Measurements from ENCODE around the gene SEPTIN3. TPM values are rescaled to one million over a fixed set of nuclear protein-coding genes. Genes with fewer than 3 reads are reported as not detected.

SEPTIN3 gene
- total RNA-seq, 2 donors from 2014 or later, result 0.52 TPM; not detected in 1

DNA sequence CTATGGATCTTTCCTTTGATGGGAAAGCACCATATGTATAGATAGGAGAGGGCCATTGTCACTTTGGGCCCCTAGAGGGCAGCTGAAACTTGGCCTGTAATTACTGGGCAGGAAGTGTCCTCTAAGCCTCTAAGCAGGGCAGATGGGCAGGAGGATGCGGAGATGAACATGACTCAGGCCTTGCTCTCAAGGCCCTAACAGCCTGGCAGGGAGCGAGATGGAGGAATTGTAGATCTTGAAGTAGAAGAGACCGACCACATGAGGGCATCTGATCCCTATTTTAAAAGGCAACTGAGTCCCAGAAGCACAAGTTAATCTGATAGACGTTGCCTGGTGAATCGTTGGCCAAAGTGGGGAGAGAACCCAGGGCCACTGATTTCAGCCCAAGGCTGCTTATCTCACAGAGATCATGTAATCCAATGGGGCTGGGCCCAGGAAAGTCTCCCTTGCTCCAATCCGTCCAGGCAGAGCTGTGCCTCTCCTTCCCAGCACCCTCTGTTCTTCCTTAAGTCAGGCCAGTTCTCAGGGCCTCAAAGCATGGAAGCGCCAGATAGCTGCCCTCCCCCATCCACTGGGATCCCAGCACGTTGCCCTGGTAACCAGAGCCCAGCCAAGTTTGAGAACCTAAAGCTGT lies 2.5 kb upstream of the SEPTIN3 start:
- DNase-seq (peak in 3 of 4 donors; percentile 32 to 53 (median 43)), ATAC-seq (peak; percentile 47)
- no peaks in the 10 kb centered on the region for H3K36me3 ChIP-seq (replicated peaks in 1 of 2; ENCODE audit: insufficient read depth in 1 of 2, low read depth in 2 of 2)
- no peaks in the 10 kb centered on the region for H3K9me3 ChIP-seq
- H3K27me3 ChIP-seq, result no peaks in the 10 kb centered on the region
- no peak overlapping the region for H3K27ac ChIP-seq
- no peak overlapping the region for H3K4me3 ChIP-seq
- 45 to 52% methylated on average over 8 of the region's 8 CpGs for WGBS, 2 donors
- intact Hi-C loops (cut with DNase I), result no loop called here
- TF ChIP-seq POLR2A (IDR thresholded peaks at IDR 0.05), result no peak
- TF ChIP-seq, protein P1, sequence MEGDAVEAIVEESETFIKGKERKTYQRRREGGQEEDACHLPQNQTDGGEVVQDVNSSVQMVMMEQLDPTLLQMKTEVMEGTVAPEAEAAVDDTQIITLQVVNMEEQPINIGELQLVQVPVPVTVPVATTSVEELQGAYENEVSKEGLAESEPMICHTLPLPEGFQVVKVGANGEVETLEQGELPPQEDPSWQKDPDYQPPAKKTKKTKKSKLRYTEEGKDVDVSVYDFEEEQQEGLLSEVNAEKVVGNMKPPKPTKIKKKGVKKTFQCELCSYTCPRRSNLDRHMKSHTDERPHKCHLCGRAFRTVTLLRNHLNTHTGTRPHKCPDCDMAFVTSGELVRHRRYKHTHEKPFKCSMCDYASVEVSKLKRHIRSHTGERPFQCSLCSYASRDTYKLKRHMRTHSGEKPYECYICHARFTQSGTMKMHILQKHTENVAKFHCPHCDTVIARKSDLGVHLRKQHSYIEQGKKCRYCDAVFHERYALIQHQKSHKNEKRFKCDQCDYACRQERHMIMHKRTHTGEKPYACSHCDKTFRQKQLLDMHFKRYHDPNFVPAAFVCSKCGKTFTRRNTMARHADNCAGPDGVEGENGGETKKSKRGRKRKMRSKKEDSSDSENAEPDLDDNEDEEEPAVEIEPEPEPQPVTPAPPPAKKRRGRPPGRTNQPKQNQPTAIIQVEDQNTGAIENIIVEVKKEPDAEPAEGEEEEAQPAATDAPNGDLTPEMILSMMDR (IDR thresholded peaks at IDR 0.05), result peak in 6 of 7 experiments; percentile 6 to 41 (median 28)
- H3K4me1 ChIP-seq, result no peaks in the 10 kb centered on the region

DNA sequence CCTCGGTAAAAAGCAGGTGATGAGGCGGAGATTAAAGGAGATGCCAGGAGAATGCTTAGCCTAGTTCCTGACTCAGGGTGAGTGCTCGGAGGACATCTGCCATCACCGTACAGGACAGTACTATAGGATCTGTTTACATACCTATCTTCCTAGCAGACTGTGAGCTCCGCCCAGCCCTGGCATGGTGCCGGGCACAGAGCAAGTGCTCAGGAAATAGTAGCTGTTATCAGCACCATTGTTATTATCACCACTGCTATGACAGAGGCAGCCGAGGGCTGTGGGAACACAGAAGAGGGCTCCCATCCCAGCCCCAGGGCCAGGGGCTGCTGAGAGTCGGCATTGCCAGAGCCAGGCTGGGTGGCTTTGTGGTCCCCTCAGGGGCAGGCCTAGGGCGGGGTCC lies 642 bp upstream of the SEPTIN3 start:
- Histone ChIP-seq H3K9me3 (no peaks in the 10 kb centered on the region), H3K4me3 (no peak overlapping the region), H3K27me3 (no peaks in the 10 kb centered on the region), H3K36me3 (replicated peaks in 1 of 2; ENCODE audit: insufficient read depth in 1 of 2, low read depth in 2 of 2) (no peaks in the 10 kb centered on the region), H3K27ac (no peak overlapping the region), H3K4me1 (no peaks in the 10 kb centered on the region)
- TF ChIP-seq, protein P1 (IDR thresholded peaks at IDR 0.05), result no peak
- no peak for TF ChIP-seq POLR2A (IDR thresholded peaks at IDR 0.05)
- intact Hi-C loops (cut with DNase I), result no loop called here
- DNase-seq, result no peak
- ATAC-seq, result no peak
- WGBS, 2 donors, result 43 to 66% methylated on average over 6 to 9 of the region's 9 CpGs

DNA sequence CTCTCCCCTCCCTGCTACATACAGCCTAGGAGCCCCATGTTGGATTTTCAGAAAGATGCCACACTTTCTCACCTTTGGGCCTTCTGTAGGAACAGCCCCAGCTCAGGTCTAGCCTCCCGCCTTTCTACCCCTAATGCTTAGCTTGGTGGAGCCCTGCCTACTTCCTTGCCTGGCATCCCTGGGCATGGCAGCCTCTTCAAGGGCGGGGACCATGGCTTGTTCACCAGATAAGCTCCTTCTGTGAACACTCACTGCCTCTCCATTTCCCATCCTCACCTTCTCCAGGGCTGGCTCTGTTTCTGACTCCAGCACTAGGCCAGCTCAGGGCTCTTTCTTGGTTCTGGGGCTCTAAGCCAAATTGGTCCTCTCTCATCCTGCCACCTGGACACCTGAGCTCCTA lies 1.4 kb downstream of the SEPTIN3 start:
- ATAC-seq (no peak), DNase-seq (no peak)
- no peak overlapping the region for H3K27ac ChIP-seq
- 75 to 83% methylated on average over 2 of the region's 2 CpGs for WGBS, 2 donors
- H3K4me3 ChIP-seq, result no peak overlapping the region
- no peaks in the 10 kb centered on the region for H3K9me3 ChIP-seq
- H3K36me3 ChIP-seq (replicated peaks in 1 of 2; ENCODE audit: insufficient read depth in 1 of 2, low read depth in 2 of 2), result no peaks in the 10 kb centered on the region
- intact Hi-C loops (cut with DNase I), result no loop called here
- H3K27me3 ChIP-seq, result no peaks in the 10 kb centered on the region
- H3K4me1 ChIP-seq, result no peaks in the 10 kb centered on the region
- TF ChIP-seq, protein P1 (IDR thresholded peaks at IDR 0.05), result no peak
- no peak for TF ChIP-seq POLR2A (IDR thresholded peaks at IDR 0.05)

DNA sequence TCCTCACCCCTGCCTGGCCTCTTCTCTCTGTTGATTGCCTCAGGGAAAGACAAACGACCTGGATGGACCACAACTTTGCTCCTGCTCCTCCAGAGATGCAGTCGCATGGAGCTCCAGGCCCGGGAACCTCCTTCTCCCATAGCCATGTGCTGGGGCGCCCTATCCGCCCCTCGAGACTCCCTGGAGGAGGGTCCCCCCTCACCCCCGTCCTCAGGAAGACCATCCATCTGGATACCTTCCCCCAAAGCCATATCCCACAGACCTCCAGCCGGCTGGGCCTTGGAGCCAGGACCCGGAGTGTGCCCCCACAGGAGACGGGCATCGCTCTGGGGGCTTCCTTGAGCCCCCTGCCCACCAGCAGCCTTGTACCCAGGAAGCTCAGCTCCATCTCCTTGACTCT lies 2.2 kb downstream of the SEPTIN3 start:
- TF ChIP-seq POLR2A (IDR thresholded peaks at IDR 0.05), result no peak
- TF ChIP-seq, protein P1 (IDR thresholded peaks at IDR 0.05), result no peak
- no peak for ATAC-seq
- Histone ChIP-seq H3K36me3 (replicated peaks in 1 of 2; ENCODE audit: insufficient read depth in 1 of 2, low read depth in 2 of 2) (no peaks in the 10 kb centered on the region), H3K27ac (no peak overlapping the region), H3K27me3 (no peaks in the 10 kb centered on the region), H3K4me3 (no peak overlapping the region), H3K4me1 (peaks cover 5% of the 10 kb centered on the region), H3K9me3 (no peaks in the 10 kb centered on the region)
- intact Hi-C loops (cut with DNase I), result no loop called here
- no peak for DNase-seq
- WGBS, 2 donors, result 65 to 72% methylated on average over 8 to 11 of the region's 11 CpGs

DNA sequence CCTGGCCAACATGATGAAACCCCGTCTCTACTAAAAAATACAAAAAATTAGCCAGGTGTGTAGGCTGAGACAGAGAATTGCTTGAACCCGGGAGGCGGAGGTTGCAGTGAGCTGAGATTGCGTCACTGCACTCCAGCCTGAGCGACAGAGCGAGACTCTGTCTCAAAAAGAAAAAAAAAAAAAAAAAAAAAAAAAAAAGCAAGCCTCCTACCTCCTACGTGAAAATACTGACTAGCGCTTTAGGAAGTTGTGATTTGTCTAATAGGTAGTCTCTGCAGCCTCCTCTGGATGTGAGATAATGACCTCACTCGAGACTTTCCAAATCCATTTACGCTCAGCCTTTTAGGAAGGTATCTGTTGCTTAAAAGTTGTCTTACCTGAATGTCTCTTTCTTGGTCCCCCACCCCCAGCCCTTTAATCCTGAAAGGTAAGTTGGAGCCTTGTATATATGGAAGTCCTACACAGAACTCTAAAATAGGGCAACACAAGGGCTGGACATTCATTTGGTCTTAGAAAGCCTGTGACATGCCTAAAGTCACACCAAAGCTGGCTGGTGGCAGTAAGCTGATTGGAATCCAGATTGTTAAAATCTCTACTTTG lies 5.5 kb downstream of the SEPTIN3 start:
- ATAC-seq, result no peak
- Histone ChIP-seq H3K4me1 (peaks cover 12% of the 10 kb centered on the region), H3K9me3 (no peaks in the 10 kb centered on the region), H3K27me3 (peaks cover 0 to 8% of the 10 kb centered on the region in 2 donors), H3K27ac (no peak overlapping the region), H3K4me3 (no peak overlapping the region), H3K36me3 (replicated peaks in 1 of 2; ENCODE audit: insufficient read depth in 1 of 2, low read depth in 2 of 2) (no peaks in the 10 kb centered on the region)
- TF ChIP-seq POLR2A (IDR thresholded peaks at IDR 0.05), result no peak
- TF ChIP-seq, protein P1 (IDR thresholded peaks at IDR 0.05), result no peak
- 61 to 64% methylated on average over 10 of the region's 10 CpGs for WGBS, 2 donors
- intact Hi-C loops (cut with DNase I), result no loop called here
- DNase-seq, result no peak

All from body of pancreas (tissue), 4 donors.